H9 (cell line): Measurements from ENCODE around the gene GP1BB. TPM values are rescaled to one million over a fixed set of nuclear protein-coding genes. Genes with fewer than 3 reads are reported as not detected.

Experiments used
- DNase-seq: peaks from one replicate; pipeline ENCODE4 v3.0.0-alpha.2; 2017
- H2AFZ ChIP-seq: one replicate; pipeline ENCODE4 v1.6.1; 2013; ENCODE audit warnings: mild to moderate bottlenecking, low read length, control low read depth, moderate library complexity
- H2AK5ac ChIP-seq: 2 replicates; pipeline ENCODE4 v1.6.1; 2013; ENCODE audit warnings: low read length, control low read depth, mixed read lengths; ENCODE audit not compliant: insufficient read length
- H2BK120ac ChIP-seq: one replicate; pipeline ENCODE4 v1.6.1; 2013; ENCODE audit warnings: low read depth, mild to moderate bottlenecking, low read length, control low read depth, inconsistent platforms; ENCODE audit not compliant: poor library complexity, severe bottlenecking
- H2BK12ac ChIP-seq: 2 replicates; pipeline ENCODE4 v1.6.1; 2013; ENCODE audit warnings: low read length, control low read depth, mixed read lengths, low read depth; ENCODE audit not compliant: insufficient read length
- H2BK15ac ChIP-seq: 2 replicates; pipeline ENCODE4 v1.6.1; 2013; ENCODE audit warnings: low read depth, low read length, control low read depth
- H2BK20ac ChIP-seq: one replicate; pipeline ENCODE4 v1.6.1; 2013; ENCODE audit warnings: low read depth, mild to moderate bottlenecking, low read length, control low read depth, inconsistent platforms; ENCODE audit not compliant: poor library complexity, severe bottlenecking
- H2BK5ac ChIP-seq: 2 replicates; pipeline ENCODE4 v1.6.1; 2013; ENCODE audit warnings: low read length, control low read depth, mixed read lengths; ENCODE audit not compliant: insufficient read length
- H3K14ac ChIP-seq: 2 replicates; pipeline ENCODE4 v1.6.1; 2013; ENCODE audit warnings: low read length, control low read depth; ENCODE audit not compliant: insufficient read depth
- H3K18ac ChIP-seq: 2 replicates; pipeline ENCODE4 v1.6.1; 2013; ENCODE audit warnings: low read depth, mild to moderate bottlenecking, mixed read lengths, low read length, control low read depth; ENCODE audit not compliant: insufficient read length
- H3K23ac ChIP-seq: 2 replicates; pipeline ENCODE4 v1.6.1; 2013; ENCODE audit warnings: low read length, control low read depth, mixed read lengths, low read depth; ENCODE audit not compliant: insufficient read length
- H3K23me2 ChIP-seq: 2 replicates; pipeline ENCODE4 v1.6.1; 2013; ENCODE audit warnings: low read depth, mild to moderate bottlenecking, mixed read lengths, low read length, control low read depth; ENCODE audit not compliant: insufficient read length, poor library complexity, severe bottlenecking
- H3K27ac ChIP-seq: 2 replicates; pipeline ENCODE4 v1.5.1; 2013; ENCODE audit warnings: low read length, control low read depth, mixed read lengths, low read depth; ENCODE audit not compliant: insufficient read length
- H3K27me3 ChIP-seq: 2 replicates; pipeline ENCODE4 v1.6.1; 2013; ENCODE audit warnings: low read length, control low read depth, inconsistent platforms; ENCODE audit not compliant: insufficient read depth
- H3K4ac ChIP-seq: 2 replicates; pipeline ENCODE4 v1.6.1; 2013; ENCODE audit warnings: low read depth, mild to moderate bottlenecking, control low read depth, inconsistent platforms, low read length, moderate library complexity
- H3K4me1 ChIP-seq: 2 replicates; pipeline ENCODE4 v1.6.1; 2013; ENCODE audit warnings: low read length, control low read depth, inconsistent platforms; ENCODE audit not compliant: insufficient read depth
- H3K4me2 ChIP-seq: 2 replicates; pipeline ENCODE4 v1.6.1; 2013; ENCODE audit warnings: low read length, control low read depth, mixed read lengths; ENCODE audit not compliant: insufficient read length, insufficient read depth
- H3K56ac ChIP-seq: 2 replicates; pipeline ENCODE4 v1.6.1; 2013; ENCODE audit warnings: low read depth, mild to moderate bottlenecking, mixed read lengths, low read length, control low read depth; ENCODE audit not compliant: insufficient read length
- H3K79me1 ChIP-seq: 2 replicates; pipeline ENCODE4 v1.6.1; 2013; ENCODE audit warnings: low read depth, mild to moderate bottlenecking, moderate library complexity, low read length, control low read depth, inconsistent platforms; ENCODE audit not compliant: insufficient read depth, poor library complexity, severe bottlenecking
- H3K79me2 ChIP-seq: 2 replicates; pipeline ENCODE4 v1.6.1; 2013; ENCODE audit warnings: low read length, control low read depth, inconsistent platforms; ENCODE audit not compliant: insufficient read depth
- H3K9ac ChIP-seq: 2 replicates; pipeline ENCODE4 v1.6.1; 2013; ENCODE audit warnings: low read length, control low read depth, mixed read lengths; ENCODE audit not compliant: insufficient read length; ENCODE audit errors: extremely low read depth
- H3K9me3 ChIP-seq: one replicate; pipeline ENCODE4 v1.6.1; 2013; ENCODE audit warnings: low read depth, low read length, inconsistent platforms; ENCODE audit not compliant: control insufficient read depth
- H3T11ph ChIP-seq: one replicate; pipeline ENCODE4 v1.6.1; 2013; ENCODE audit warnings: mild to moderate bottlenecking, low read length, control low read depth, inconsistent platforms
- H4K20me1 ChIP-seq: one replicate; pipeline ENCODE4 v1.6.1; 2013; ENCODE audit not compliant: control insufficient read depth, insufficient read length, insufficient read depth
- H4K5ac ChIP-seq: 2 replicates; pipeline ENCODE4 v1.6.1; 2013; ENCODE audit warnings: low read depth, mild to moderate bottlenecking, mixed read lengths, low read length, control low read depth; ENCODE audit not compliant: insufficient read length
- H4K8ac ChIP-seq: replicated peaks from 2 replicates; pipeline ENCODE4 v1.6.1; 2013; ENCODE audit warnings: low read length, control low read depth, mixed read lengths, low read depth; ENCODE audit not compliant: insufficient read length
- H4K91ac ChIP-seq: 2 replicates; pipeline ENCODE4 v1.6.1; 2013; ENCODE audit warnings: low read depth, mild to moderate bottlenecking, moderate library complexity, mixed read lengths, low read length, control low read depth; ENCODE audit not compliant: insufficient read length
- H3K27ac Mint-ChIP-seq, 3 experiments: 2 replicates in 2 of 3; 3 replicates in 1 of 3; pipeline ENCODE4 v1.8.0; 2020 to 2021; ENCODE audit warnings: mixed read lengths in 3 of 3, mild to moderate bottlenecking in 1 of 3, moderate library complexity in 1 of 3
- H3K27me3 Mint-ChIP-seq: 2 replicates; pipeline ENCODE4 v1.8.0; 2021; ENCODE audit warnings: low read depth, mild to moderate bottlenecking, moderate library complexity, mixed read lengths
- H3K36me3 Mint-ChIP-seq, 3 experiments: 2 replicates in 2 of 3; 3 replicates in 1 of 3; pipeline ENCODE4 v1.8.0; 2020 to 2021; ENCODE audit warnings: low read depth in 3 of 3, mixed read lengths in 3 of 3; ENCODE audit not compliant: insufficient read depth in 1 of 3
- H3K4me1 Mint-ChIP-seq, 2 experiments: 2 replicates each; pipeline ENCODE4 v1.8.0; 2020; ENCODE audit warnings: mixed read lengths in 2 of 2
- H3K4me3 Mint-ChIP-seq, 2 experiments: 2 replicates in 1 of 2; 3 replicates in 1 of 2; pipeline ENCODE4 v1.8.0; 2020 to 2021; ENCODE audit warnings: mild to moderate bottlenecking in 2 of 2, mixed read lengths in 2 of 2, moderate library complexity in 1 of 2
- H3K9me3 Mint-ChIP-seq, 2 experiments: 2 replicates in 1 of 2; 3 replicates in 1 of 2; pipeline ENCODE4 v1.8.0; 2020; ENCODE audit warnings: mild to moderate bottlenecking in 2 of 2, mixed read lengths in 2 of 2, moderate library complexity in 1 of 2
- WGBS: extraction: QIAGEN DNeasy Blood & Tissue Kit; methylation state at CpG from one replicate; pipeline ENCODE4 v1.1.7; 2013; ENCODE audit warnings: missing lambda C conversion rate, low lambda C conversion rate, mixed read lengths; ENCODE audit not compliant: insufficient read length; ENCODE audit errors: extremely low coverage; 5-methylcytosine and 5-hydroxymethylcytosine counted together
- total RNA-seq: library from RNA; stranded (reverse); gene quantifications from 2 replicates; pipeline ENCODE4 v1.2.1, GENCODE V29; 2021
- TF ChIP-seq, protein P1 (sequence below): fragments of 200-600 bp; sonication (generic); conservative IDR thresholded peaks from 3 replicates; pipeline ENCODE4 v1.8.0; 2021; ENCODE audit warnings: antibody characterized with exemption, mild to moderate bottlenecking

The GP1BB gene
- total RNA-seq, 1 experiment from 2014 or later = 3.4 TPM

DNA sequence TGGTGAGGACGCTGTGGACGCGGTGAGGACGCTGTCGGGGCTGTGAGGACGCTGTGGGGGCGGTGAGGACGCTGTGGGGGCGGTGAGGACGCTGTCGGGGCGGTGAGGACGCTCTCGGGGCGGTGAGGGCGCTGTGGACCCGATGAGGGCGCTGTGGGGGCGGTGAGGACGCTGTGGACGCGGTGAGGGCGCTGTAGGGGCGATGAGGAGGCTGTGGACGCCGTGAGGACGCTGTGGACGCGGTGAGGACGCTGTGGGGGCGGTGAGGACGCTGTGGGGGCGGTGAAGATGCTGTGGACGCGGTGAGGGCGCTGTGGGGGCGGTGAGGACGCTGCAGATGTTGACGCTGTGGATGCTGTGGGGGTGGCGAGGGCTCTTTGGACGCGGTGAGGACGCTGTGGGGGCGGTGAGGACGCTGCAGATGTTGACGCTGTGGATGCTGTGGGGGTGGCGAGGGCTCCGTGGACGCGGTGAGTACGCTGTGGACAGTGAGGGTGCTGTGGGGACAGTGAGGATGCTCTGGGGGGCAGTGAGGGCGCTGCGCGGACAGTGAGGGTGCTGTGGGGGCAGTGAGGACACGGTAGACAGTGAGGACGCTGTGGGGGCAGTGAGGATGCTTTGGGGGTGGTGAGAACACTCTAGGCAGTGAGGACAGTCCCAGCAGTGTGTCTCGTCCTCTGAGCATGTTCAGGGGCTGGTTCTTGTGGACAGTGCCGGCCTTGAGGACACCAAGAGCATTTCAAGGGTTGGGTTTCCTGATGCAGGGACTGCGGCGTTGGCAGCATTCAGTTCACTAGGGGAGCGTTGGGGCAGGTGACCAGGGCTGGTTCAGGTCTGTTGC is 4.2 kb downstream of the GP1BB start:
- peak overlapping the region in 1 of 2 experiments; percentile 35; a peak in 1 of 5 replicates for H3K4me3 Mint-ChIP-seq
- H2BK120ac ChIP-seq = no peak overlapping the region

More for the DNA sequence above, 4.2 kb downstream of the GP1BB start:
- no peak overlapping the region for H4K91ac ChIP-seq
- no peak overlapping the region for H3K56ac ChIP-seq
- H3K79me1 ChIP-seq = no peaks in the 10 kb centered on the region
- no peak for DNase-seq
- H3K4me1 ChIP-seq = no peaks in the 10 kb centered on the region
- Mint-ChIP-seq H3K4me1 (peaks cover 9 to 15% of the 10 kb centered on the region in 2 experiments), H3K9me3 (peaks cover 8 to 19% of the 10 kb centered on the region in 2 experiments; a peak in 3 of 5 replicates), H3K27me3 (peaks cover 74% of the 10 kb centered on the region), H3K36me3 (peaks cover 0 to under 1% (median 0%) of the 10 kb centered on the region in 3 experiments; a peak in 2 of 7 replicates), H3K27ac (no peak overlapping the region)
- H3K9me3 ChIP-seq = no peaks in the 10 kb centered on the region
- TF ChIP-seq, protein P1, sequence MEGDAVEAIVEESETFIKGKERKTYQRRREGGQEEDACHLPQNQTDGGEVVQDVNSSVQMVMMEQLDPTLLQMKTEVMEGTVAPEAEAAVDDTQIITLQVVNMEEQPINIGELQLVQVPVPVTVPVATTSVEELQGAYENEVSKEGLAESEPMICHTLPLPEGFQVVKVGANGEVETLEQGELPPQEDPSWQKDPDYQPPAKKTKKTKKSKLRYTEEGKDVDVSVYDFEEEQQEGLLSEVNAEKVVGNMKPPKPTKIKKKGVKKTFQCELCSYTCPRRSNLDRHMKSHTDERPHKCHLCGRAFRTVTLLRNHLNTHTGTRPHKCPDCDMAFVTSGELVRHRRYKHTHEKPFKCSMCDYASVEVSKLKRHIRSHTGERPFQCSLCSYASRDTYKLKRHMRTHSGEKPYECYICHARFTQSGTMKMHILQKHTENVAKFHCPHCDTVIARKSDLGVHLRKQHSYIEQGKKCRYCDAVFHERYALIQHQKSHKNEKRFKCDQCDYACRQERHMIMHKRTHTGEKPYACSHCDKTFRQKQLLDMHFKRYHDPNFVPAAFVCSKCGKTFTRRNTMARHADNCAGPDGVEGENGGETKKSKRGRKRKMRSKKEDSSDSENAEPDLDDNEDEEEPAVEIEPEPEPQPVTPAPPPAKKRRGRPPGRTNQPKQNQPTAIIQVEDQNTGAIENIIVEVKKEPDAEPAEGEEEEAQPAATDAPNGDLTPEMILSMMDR = no peak
- H3K9ac ChIP-seq = no peak overlapping the region
- no peak overlapping the region for H2AK5ac ChIP-seq
- no peaks in the 10 kb centered on the region for H3K79me2 ChIP-seq
- H3K27ac ChIP-seq = no peak overlapping the region
- H2BK5ac ChIP-seq = no peak overlapping the region
- no peak overlapping the region for H2AFZ ChIP-seq
- H3K23me2 ChIP-seq = peaks cover 9% of the 10 kb centered on the region
- H2BK15ac ChIP-seq = no peak overlapping the region
- no peak overlapping the region; the same call in 1 of the 2 replicates for H3K14ac ChIP-seq
- no peak overlapping the region for H3K4ac ChIP-seq
- H3K18ac ChIP-seq = no peak overlapping the region
- H3K23ac ChIP-seq = no peak overlapping the region
- no peak overlapping the region for H4K8ac ChIP-seq
- no peak overlapping the region for H2BK12ac ChIP-seq
- peaks cover 7% of the 10 kb centered on the region for H4K20me1 ChIP-seq
- no peak overlapping the region for H3K4me2 ChIP-seq
- WGBS = no CpG with 5 or more reads among the region's 61 CpGs
- H2BK20ac ChIP-seq = no peak overlapping the region
- no peak overlapping the region for H3T11ph ChIP-seq
- H3K27me3 ChIP-seq = peaks cover 47% of the 10 kb centered on the region; the same call in 1 of the 2 replicates
- no peak overlapping the region for H4K5ac ChIP-seq
